ENCODE measurements around the gene F5.
"Not testable (repeated sequence)": the region's sequence is repeated elsewhere in the genome, so short reads cannot be mapped to it uniquely, and the experiment has no call there.

The F5 gene

DNA sequence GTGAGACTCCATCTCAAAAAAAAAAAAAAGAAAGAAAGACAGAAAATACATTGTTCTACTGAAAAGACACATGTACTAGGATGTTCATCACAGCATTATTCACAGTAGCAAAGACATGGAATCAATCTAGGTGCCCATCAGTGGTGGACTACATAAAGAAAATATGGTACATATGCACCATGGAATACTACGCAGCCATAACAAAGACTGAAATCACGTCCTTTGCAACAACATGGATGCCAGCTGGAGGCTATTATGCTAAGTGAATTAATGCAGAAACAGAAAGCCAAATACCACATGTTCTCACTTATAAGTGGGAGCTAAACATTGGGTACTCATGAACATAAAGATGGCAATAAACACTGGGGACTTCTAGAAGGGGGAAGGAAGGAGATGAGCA, 51.6 kb downstream of the F5 start:
- no peak for DNase-seq

DNA sequence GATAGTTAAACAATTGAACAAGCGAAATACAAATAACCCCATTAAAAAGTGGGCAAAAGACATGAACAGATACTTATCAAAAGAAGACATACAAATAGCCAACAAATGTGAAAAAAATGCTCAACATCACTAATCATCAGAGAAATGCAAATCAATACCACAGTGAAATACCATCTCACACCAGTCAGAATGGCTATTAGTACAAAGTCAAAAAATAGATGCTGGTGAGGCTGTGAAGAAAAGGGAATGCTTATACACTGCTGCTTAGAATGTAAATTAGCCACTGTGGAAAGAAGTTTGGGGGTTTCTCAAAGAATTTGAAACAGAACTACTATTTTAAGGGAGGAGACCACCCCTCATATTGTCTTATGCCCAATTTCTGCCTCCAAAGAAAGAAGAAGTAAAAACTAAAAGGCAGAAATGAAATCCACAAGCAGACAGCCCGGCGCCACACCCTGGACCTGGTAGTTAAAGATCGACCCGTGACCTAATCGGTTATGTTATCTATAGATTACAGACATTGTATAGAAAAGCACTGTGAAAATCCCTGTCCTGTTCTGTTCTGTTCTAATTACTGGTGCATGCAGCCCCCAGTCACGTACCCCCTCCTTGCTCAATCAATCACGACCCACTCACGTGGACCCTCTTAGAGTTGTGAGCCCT, 52.6 kb downstream of the F5 start:
- not testable (repeated sequence) for DNase-seq

DNA sequence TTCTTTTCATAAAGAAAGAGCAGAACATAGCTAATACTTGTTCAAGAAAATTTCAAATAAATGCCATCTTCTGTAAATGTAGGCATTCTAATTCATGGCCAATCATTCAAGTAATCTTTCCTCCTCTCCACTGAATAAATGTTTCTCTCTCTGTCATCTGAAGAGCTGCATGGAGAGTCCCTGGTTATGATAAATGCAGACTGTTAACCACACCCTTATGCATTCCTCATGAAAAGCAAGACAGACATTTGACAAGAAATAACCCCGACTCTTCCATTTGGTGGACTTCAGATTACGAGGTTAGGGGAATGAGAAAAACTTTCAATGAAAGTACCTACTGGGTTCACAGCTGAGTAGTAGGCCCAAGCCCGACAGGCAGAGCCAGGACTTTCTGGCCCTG, 55.8 kb downstream of the F5 start:
- no peak for DNase-seq

DNA sequence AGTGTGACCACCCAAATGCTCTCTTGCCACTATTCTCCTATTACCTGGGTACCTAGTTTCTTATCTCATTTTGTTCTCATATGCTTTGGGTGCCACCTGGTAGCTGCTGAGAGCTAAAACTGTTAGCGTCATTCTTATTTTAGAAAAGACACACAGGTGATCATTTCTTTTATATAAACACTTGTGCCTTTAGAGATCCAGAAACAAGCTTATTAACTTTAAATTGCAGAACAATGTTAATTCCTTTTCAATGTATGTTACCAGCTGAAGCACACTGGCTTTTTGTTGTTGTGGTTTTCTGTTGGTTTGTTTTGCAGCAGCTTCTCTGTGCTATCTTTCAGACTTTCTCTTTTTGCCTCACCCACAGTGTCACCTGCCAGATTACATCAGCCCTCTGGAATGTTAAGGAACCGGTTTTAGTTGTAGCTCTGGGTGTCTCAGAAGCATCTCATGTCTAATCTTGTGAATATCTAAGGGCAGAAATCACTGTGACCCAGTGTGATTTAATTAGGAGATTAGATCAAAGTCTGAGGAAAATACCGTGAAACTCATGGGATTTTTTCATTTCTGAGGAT, 57.1 kb downstream of the F5 start:
- DNase-seq: no peak

DNA sequence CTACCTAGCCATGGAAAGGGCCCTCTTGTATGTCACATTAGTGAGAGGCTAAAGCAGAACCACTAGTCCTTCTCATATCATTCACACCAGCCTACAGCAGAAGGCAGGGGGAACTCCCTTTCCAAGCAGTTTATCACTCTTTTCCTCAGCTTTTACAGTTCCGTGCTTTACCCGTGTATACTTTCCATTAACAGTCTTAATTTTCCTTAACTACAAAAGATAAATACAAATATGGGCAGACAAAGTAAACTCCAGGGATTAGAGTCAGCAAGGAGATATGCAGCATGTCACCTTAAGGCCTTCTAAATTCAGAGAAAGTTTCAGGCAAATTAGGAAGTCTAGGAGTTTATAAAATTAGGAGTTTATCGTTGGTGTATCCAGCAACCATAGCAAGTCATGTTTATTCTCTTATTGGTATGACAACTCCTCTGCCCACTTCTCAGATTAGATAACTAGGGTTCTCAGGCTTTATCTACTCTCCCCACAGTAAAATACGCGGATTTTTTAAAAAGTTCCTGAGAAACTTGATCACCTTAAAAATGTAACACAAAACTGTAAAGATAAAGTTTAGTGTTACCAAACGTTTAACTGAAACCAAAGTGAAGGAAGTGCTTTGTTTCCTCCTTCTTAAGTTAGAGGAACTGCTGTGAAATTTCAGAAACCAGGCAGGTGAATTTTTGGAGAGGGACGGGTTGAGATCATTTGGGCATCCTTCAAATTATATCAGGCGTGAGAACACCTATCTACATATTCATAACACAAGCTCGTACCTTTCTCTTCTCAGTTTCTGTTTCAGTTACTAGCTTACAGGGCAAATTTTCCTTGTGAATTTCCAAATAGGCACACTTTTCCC, 57.8 kb downstream of the F5 start:
- no peak for DNase-seq

DNA sequence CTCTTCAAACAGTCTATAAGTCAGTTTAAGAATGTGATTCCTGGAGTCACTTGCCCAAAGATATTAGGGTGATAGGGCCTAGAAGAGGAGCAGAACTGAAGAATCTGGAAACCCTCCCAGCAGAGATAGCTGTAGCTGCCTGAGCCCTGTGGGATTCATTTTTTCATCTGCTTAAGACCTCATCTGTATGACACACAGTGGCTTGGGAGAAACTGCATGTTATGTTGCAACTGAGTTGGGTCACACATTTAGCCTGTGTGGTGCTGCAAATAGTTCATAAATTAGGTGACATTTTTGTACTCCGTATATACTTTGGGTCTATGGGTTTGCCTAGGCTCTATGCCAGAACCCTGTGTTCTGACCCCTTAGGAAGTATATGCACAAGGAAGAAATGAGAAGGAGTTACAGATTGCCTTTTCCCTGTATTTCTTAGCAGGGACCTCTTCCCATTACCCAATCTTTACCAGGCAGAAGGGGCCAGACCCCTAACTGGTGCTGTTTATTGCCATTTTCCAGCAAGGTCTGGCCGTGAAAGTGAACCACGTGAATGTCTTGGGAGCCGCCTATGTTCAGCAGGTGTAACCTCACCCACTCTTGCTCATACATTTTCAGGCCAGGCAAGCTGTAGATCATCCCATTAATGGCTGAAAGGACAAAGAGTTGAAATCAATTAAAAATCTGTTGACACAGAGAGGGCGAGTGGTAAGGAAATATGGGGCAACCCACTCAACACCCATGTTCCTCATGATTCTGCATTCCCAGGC, 58.6 kb downstream of the F5 start:
- no peak for DNase-seq

DNA sequence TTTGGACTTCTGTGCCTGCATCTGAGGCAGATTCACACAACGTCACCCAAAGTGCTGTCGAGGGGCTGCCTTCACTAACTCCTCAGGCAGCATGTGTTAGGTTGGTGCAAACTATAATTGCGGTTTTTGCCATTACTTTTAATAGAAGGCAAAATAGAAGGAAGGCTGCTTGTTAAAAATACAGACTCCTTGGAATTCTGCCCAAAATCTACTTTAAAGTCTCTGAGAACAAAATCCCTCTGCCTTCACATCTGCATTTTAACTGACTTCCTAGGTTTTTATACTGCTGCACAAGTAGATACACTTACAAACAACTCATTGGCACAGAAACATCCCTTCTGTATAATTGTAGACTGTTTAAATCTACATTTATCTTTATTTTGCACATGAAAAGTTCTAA, 59.3 kb downstream of the F5 start:
- DNase-seq: no peak

DNA sequence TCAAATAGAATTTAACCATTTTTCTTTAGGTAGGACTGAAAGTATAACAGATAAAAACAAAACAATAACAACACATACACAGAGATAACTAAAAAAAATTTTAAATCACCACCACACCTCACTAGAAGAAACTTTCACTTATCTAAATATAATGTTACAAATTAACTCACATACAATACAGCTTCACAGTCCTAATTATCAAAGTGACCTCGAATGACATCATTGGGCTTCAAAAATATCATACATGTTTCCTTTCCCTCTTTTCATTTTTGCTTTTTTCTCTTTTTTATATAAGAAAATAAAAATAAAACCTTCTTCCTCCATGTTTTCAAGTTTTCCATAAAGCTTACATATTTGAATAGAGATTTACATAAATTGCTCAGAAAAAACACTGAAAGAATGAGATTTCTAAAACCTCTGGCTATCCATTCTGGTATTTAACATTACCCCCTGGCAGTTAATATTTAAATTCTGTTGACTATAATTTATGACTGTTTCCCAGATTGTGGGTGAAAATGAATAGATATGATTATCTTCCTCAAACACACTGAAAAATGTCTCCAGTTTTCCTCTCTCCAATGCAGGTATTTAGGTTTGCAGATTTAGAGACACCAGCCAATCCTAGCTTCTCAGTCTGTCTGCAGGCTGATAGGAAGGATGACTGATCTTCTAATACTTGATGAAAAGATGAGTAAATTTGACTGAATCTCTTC, 60.0 kb downstream of the F5 start:
- DNase-seq: no peak

DNA sequence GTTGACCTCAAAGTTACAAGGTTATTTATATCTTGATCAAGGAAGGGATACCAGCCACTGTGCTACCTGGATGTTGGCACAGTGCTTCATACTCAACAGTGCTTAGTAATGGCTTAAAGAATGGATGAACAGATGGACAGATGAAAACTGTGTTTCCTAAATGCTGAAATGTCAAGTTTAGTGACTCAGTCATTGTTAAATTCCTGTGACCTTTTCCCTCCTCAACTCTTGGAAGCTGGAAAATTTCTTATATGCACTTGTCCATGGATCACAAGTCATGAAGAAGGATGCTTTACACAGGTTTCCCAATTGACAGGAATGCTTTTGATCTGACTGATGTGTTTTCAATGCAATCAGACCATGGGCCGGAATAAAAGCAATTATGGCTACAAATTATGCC, 60.9 kb downstream of the F5 start:
- no peak for DNase-seq

DNA sequence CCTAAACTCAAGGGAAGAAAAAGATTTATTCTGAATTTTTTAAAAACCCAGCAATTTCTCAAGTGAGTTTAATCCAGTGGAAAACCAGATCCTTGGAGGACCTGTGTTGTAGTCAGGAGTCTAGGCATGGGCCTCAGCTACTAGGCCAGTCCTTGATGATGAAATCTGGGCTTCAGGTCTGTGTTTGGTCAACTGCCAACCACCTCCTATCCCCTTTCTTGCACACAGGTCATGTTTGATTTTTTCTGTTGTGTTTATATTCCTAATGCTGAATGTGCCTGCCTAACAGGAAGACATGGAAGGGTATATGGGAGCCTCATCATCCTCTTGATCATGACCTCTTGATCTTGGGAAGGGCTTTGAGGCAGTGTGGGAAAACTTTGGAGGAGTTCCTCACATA, 62.4 kb downstream of the F5 start:
- DNase-seq: no peak

DNA sequence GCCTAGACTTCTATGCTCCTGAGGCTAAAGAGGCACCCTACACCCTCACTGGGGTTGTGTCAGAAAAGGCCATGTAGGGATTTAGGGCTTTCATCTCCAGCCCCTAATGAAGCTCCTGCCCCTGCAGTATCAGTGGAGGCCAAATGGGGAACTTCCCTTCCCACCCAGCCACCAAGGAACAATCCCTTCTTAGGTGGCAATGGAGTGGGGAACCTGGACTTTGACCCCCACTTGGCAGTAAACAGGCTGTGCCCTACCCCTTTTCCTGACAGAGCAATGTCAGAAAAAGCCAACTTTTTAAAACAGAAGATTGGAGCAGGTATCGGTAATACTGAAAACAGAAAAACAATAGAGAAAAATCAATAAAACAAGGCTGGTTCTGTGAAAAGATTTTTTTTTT, 65.1 kb downstream of the F5 start:
- no peak for DNase-seq

DNA sequence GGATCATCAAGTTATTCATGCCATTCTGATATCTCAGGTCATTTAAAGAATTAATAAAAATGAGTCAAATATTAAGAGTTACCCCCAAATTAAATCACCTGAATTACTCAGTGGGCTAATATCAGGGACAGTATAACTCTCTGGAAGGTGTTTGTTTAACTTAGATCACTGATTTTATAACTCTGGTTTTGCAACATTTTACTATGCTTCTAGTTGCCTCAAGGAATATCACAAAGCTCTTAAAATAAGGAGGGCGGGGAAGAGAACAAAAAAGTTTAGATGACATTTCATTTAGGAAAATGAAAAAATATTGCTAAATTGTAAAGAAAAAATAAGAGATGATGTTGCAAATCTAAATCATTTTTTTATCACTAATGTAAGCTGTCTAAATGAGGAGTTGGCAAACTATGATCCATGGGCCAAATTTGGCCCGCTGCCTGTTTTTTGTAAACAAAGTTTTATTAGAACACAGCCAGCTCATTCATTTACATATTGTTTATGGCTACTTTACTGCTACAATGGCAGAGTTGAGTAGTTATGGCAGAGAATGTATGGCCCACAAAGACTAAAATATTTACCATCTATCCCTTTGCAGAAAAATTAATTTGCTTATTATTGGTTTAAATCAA, 68.6 kb downstream of the F5 start:
- no peak for DNase-seq

DNA sequence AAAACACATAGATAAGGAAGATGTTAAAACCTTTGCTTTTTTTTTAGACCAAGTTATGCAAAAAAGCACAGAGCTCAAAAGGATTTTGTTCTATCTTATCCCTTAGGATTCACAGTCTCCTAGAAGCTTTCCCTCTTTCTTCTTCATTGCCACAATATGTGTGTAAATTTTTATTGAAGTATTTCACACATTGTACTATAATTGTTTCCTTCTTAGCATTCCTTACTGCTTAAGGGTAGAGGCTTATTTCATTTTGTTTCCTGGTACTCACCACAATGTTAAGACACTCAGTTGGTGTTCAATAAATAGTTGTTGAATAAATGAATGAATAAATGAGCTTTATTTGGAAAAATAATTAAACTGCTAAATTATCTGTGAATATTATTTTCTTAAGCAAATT, 70.6 kb downstream of the F5 start:
- no peak for DNase-seq

DNA sequence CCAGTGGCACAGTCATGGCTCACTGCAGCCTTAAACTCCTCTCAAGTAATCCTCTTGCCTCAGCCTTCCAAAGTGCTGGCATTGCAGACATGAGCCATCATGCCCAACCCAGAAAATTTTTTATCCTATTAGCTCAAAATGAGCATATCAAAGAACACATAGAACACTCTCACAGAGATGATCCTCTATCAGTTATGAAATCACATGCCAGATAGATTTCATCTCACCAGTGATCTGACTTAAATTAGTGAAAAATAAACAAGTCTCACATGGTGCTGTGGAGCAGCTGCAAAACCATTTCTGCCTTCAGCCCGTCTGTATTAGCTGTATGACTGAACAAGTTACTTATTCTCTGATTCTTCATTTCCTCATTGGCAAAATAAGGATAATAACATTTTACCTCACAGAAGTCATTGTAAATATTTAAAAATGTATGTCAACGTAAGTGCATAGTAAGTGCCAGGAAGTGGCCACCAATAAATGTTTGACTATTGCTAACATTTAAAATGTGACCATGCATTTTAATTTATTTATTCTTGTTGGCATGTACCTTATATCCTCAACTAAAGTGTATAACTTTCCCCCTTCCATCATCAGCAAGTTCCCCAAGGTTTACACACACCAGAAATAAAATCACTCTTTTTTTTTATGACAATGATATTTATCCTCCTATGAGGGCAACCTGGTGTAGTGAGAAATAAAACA, 71.6 kb downstream of the F5 start:
- no peak for DNase-seq

DNA sequence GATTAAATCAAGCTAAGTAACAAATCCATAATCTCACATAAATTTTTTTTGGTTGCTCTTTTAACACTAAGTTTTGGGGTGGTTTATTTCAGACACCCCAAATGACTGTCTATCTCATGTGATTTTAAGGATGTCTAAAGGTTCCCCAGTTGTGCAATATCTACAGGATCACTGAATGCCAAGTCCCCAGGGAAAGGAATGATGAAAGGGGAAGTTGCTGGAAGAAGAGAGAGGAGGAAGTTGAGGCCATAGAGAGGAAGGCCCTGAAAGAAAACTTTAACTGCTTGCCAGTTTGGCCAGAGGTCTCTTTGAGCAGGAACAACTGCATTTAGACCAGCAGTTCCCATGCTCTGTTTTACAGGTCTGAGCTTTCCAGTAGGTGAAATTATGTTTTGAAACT, 73.1 kb downstream of the F5 start:
- DNase-seq: no peak

DNA sequence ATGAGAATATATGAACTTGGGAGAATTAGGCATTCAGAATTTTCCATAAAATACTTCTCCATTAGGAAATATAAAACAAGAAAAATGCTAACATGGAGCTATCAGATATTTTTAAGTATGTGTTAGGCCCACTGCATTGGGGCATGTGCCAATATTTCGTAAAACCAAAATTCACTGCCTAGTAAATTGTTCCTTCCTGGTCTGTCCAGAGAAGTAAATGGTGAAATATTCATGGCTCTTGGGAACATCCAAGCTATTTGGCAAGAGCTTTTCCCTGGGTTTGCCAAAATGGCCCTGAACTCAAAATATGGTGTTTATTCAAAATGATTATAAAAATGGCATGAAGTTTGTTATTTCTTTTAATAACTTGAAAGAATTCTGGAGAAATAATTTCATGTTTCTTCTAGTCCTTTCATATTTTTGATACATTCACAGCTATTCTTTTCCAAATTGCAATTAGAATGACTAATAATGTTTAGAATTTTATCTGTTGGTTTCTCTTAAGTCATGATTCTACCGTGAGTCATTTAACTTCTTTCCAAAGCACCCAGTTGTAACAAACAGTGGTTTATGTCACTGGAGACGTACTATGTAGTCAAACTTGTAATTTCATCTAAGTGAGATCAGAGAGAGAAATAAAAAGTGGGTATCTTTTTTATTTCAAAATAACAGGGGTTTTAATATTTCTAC, 74.8 kb downstream of the F5 start:
- no peak for DNase-seq

DNA sequence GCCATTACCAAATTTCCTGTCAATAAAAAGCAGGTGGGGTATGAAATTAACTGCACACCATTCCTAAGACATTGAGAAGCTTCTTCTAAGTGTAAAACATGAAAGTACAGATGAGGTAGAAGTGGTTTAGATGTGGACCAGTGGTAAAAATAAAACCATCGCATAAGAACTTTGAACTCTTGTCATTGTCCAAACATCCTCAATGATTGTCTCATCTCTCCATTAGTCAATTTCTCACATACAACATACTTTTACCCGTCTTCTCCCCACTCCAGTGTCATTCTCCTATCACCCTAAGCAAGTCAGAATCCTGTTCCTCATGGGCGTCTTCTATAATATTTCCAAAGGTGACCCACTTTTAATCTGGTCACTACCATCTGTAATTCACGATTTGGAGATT, 76.2 kb downstream of the F5 start:
- no peak for DNase-seq

DNA sequence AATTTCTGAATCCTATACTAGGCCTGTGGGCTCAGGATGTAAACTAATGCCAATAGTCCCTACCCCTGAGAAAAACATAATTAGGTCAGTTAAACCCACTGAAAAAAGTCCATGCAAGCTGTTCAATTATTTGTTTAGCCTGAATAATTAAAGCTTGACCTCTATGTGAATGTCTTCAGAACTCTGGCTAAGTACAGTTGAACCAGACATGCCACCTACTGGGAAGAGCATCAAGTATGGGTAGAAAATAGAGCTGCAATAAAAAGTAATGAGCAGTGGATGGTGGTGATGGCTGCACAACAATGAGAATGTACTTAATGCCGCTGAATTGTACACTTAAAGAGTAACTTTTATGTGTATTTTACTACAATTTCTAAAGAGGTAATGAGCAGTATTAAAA, 76.9 kb downstream of the F5 start:
- no peak for DNase-seq

DNA sequence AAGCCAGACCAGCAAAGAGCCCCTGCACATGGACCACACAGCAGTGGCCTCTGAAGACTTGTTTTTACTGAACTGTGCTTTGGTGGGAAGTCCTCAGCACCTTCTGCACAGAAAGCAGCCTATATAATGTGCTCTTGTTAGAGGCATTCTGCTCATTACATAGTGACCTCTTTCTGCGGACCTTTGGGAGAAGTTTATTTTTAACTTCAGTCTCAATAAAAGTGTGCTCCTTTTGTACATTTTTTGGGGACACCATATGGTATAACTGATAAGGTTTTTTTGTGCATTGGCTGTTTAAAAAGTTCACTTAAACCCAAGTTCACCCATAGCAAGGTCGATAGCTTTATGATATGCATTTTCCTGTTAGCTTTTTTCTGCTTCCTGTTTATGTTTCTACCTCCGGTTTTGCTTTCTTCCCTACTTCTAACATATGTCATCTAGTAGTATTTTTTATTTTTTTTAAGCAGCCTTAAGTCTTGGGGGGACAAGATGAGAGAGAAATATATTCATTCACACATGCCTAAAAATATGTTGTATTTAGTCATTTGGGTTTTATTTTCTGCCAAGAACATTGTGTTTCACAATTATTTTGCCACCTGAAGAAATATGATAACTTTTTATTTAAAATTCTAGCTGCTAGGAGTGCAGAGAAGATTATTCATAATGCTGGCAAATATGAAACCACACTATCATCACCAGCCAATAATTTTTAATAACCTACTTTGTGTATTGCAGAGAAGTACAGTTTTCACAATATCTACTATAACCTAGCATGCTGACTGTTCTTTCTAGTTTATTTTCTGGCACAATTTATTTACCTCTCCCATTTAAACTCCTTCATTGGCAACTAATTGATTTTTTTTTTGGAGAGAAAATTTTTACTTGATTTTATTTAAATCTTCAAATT, 77.6 kb downstream of the F5 start:
- no peak for DNase-seq

DNA sequence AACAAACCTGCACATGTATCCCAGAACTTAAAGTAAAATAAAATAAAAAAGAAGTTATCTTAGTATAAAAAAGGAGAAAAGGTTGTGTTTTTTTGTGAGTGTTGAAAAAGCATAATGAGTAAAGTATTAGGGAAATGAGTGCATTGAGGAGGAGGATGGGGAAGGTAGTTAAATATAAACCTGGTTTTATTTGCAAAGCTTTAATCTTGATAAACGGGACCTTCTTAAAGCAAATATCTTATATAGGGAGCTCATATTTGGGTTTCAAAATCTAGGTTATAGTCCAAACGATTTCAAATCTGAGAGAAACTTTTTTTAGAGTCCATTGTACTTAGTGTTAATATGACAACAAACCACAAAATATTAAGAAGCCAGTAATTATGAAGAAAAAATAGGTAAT, 78.9 kb downstream of the F5 start:
- DNase-seq: no peak

All from NK-92 treated with Interleukin-12 subunit alpha and Interleukin-12 subunit beta, amount 100 ng/mL, for 24 hours (cell line).